Endodermal cell (in vitro differentiated cells): ENCODE results near the gene SLC26A2. TPM values are rescaled to one million over a fixed set of nuclear protein-coding genes. Genes with fewer than 3 reads are reported as not detected.

Experiments
- DNase-seq: peaks from one replicate; pipeline ENCODE4 v3.0.0-alpha.2; 2017
- H3K27ac ChIP-seq: 2 replicates; pipeline ENCODE4 v1.5.1; 2013; ENCODE audit warnings: mild to moderate bottlenecking, low read depth, low read length, moderate library complexity
- H3K27me3 ChIP-seq: 2 replicates; pipeline ENCODE4 v1.6.1; 2013; ENCODE audit warnings: mild to moderate bottlenecking, low read length, moderate library complexity; ENCODE audit not compliant: insufficient read depth, control insufficient read depth, poor library complexity, severe bottlenecking
- H3K36me3 ChIP-seq: 2 replicates; pipeline ENCODE4 v1.7.0; 2013; ENCODE audit warnings: mild to moderate bottlenecking, low read length, moderate library complexity; ENCODE audit not compliant: control insufficient read depth, insufficient read depth
- H3K4me1 ChIP-seq: one replicate; pipeline ENCODE4 v1.7.0; 2013; ENCODE audit warnings: low read length; ENCODE audit not compliant: control insufficient read depth, insufficient read depth
- H3K4me3 ChIP-seq: 2 replicates; pipeline ENCODE4 v1.5.1; 2013; ENCODE audit warnings: mild to moderate bottlenecking, low read length, moderate library complexity
- H3K9ac ChIP-seq: 2 replicates; pipeline ENCODE4 v1.6.1; 2013; ENCODE audit warnings: mild to moderate bottlenecking, low read length, moderate library complexity; ENCODE audit not compliant: poor library complexity, severe bottlenecking; ENCODE audit errors: extremely low read depth
- H3K9me3 ChIP-seq: 2 replicates; pipeline ENCODE4 v1.6.1; 2013; ENCODE audit warnings: mild to moderate bottlenecking, low read length, moderate library complexity; ENCODE audit not compliant: control insufficient read depth
- H3K27ac Mint-ChIP-seq: 2 replicates; pipeline ENCODE4 v1.8.0; 2020; ENCODE audit warnings: mixed read lengths
- H3K27me3 Mint-ChIP-seq: 2 replicates; pipeline ENCODE4 v1.8.0; 2021; ENCODE audit warnings: mild to moderate bottlenecking, mixed read lengths; ENCODE audit not compliant: insufficient read depth
- H3K36me3 Mint-ChIP-seq: 2 replicates; pipeline ENCODE4 v1.8.0; 2020; ENCODE audit warnings: low read depth, mixed read lengths
- H3K4me1 Mint-ChIP-seq: 2 replicates; pipeline ENCODE4 v1.8.0; 2020; ENCODE audit warnings: mixed read lengths
- H3K4me3 Mint-ChIP-seq: 2 replicates; pipeline ENCODE4 v1.8.0; 2020; ENCODE audit warnings: mild to moderate bottlenecking, moderate library complexity, mixed read lengths
- H3K9me3 Mint-ChIP-seq: 2 replicates; pipeline ENCODE4 v1.8.0; 2020; ENCODE audit warnings: mild to moderate bottlenecking, mixed read lengths
- WGBS, 2 experiments: methylation state at CpG; one replicate each; pipeline versions ENCODE4 v1.1.5 to v1.1.7; 2013; ENCODE audit warnings: missing lambda C conversion rate in 2 of 2, mixed read lengths in 1 of 2; ENCODE audit not compliant: insufficient coverage in 1 of 2, insufficient read length in 1 of 2; 5-methylcytosine and 5-hydroxymethylcytosine counted together
- total RNA-seq, 2 donors: library from RNA; stranded (reverse); fragmentation: NEBNext Ultra II Directional in 1 of 2; extraction: Animal tissue kit (Norgen Biotek cat#: 25700) in 1 of 2; gene quantifications; 2 replicates in 1 of 2; 3 replicates in 1 of 2; pipeline ENCODE4 v1.2.1, GENCODE V29; 2021
- TF ChIP-seq, protein P1 (sequence below): fragments of 200-600 bp; sonication (generic); conservative IDR thresholded peaks from 2 replicates; pipeline ENCODE4 v1.5.0; 2021; ENCODE audit warnings: antibody characterized with exemption, mild to moderate bottlenecking

Gene SLC26A2
- total RNA-seq, 2 donors from 2014 or later = 22.3 to 23.9 TPM

DNA sequence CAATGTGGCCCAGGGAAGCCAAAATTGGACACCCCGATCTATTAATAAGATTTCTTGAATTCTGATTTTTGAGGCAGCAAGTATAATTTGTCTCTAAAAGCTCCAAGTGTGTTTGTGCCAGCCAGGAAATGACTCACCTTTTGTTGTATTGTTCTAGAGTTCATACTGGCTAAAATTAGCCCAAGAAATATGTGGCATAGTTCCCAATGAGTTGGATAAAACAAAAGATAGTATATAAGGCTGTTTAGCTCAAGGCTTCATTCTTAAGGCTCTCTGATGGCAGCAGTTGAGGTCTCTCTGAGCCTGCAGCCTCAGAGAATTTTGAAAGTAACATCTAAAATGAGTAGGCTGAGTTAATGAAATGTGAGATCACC, 61.6 kb downstream of the SLC26A2 start:
- TF ChIP-seq, protein P1, sequence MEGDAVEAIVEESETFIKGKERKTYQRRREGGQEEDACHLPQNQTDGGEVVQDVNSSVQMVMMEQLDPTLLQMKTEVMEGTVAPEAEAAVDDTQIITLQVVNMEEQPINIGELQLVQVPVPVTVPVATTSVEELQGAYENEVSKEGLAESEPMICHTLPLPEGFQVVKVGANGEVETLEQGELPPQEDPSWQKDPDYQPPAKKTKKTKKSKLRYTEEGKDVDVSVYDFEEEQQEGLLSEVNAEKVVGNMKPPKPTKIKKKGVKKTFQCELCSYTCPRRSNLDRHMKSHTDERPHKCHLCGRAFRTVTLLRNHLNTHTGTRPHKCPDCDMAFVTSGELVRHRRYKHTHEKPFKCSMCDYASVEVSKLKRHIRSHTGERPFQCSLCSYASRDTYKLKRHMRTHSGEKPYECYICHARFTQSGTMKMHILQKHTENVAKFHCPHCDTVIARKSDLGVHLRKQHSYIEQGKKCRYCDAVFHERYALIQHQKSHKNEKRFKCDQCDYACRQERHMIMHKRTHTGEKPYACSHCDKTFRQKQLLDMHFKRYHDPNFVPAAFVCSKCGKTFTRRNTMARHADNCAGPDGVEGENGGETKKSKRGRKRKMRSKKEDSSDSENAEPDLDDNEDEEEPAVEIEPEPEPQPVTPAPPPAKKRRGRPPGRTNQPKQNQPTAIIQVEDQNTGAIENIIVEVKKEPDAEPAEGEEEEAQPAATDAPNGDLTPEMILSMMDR = no peak
- H3K36me3 ChIP-seq = peaks cover 94% of the 10 kb centered on the region
- H3K4me1 Mint-ChIP-seq = peaks cover 16% of the 10 kb centered on the region
- H3K27ac Mint-ChIP-seq = peak overlapping the region; percentile 91
- H3K9me3 Mint-ChIP-seq = no peaks in the 10 kb centered on the region
- 88 to 96% methylated on average over 1 of the region's 1 CpG for WGBS, 2 experiments
- no peaks in the 10 kb centered on the region for H3K27me3 ChIP-seq
- no peaks in the 10 kb centered on the region for H3K27me3 Mint-ChIP-seq
- H3K4me3 Mint-ChIP-seq = no peak overlapping the region
- peaks cover 77% of the 10 kb centered on the region for H3K36me3 Mint-ChIP-seq
- no peak overlapping the region for H3K9ac ChIP-seq
- DNase-seq = no peak
- no peak overlapping the region for H3K27ac ChIP-seq
- H3K4me3 ChIP-seq = no peak overlapping the region
- H3K9me3 ChIP-seq = no peaks in the 10 kb centered on the region
- no peaks in the 10 kb centered on the region for H3K4me1 ChIP-seq

DNA sequence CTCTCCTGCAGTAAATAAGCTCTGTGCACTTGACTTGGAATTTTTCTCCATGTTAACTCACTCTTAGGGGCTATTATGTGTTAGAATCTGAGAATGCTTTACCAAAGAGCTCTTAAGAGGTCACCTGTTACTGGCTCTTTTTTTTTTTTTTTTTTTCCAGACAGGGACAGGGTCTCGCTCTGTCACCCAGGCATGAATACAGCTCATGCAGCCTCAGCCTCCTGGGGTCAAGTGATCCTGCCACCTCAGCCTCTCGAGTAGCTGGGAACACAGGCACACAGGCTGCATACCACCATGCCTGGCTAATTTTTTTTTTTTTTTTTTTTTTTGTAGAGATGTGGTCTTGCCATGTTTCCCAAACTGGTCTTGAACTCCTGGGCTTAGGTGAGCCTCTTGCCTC, 62.1 kb downstream of the SLC26A2 start:
- Mint-ChIP-seq H3K9me3 (no peaks in the 10 kb centered on the region), H3K4me1 (peaks cover 16% of the 10 kb centered on the region), H3K27ac (peak overlapping the region; percentile 91), H3K4me3 (no peak overlapping the region), H3K36me3 (peaks cover 78% of the 10 kb centered on the region), H3K27me3 (no peaks in the 10 kb centered on the region)
- Histone ChIP-seq H3K4me3 (no peak overlapping the region), H3K9ac (no peak overlapping the region), H3K27ac (no peak overlapping the region), H3K4me1 (no peaks in the 10 kb centered on the region), H3K36me3 (peaks cover 93% of the 10 kb centered on the region), H3K9me3 (no peaks in the 10 kb centered on the region), H3K27me3 (no peaks in the 10 kb centered on the region)
- TF ChIP-seq, protein P1 = no peak
- peak; percentile 59 for DNase-seq
- WGBS, 2 experiments = 95% methylated on average over 2 of the region's 2 CpGs; no CpG with 5 or more reads in 1 of the 2 experiments

DNA sequence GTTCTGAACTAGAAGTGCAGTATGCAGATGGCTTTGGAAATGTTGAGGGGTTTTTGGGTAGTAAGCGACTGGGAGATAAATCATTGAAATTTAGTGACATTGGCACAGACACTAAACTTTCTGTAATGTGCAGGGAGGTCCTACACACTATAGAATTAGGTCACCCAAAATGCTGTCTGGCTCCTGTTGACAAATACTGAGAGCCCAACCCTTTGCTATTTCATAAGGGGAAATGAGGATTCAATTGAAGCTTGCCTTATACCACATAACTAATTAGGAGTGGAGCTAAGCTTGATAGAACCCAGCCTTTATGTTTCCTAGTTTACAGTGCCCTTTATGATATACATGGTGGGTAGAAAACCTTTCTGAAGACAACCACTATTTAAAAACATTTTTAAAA, 62.6 kb downstream of the SLC26A2 start:
- TF ChIP-seq, protein P1 = no peak
- Histone ChIP-seq H3K9ac (no peak overlapping the region), H3K4me1 (no peaks in the 10 kb centered on the region), H3K27ac (no peak overlapping the region), H3K27me3 (no peaks in the 10 kb centered on the region), H3K9me3 (no peaks in the 10 kb centered on the region), H3K4me3 (no peak overlapping the region), H3K36me3 (peaks cover 94% of the 10 kb centered on the region)
- no peak overlapping the region for H3K4me3 Mint-ChIP-seq
- H3K36me3 Mint-ChIP-seq = peaks cover 82% of the 10 kb centered on the region
- H3K27ac Mint-ChIP-seq = peak overlapping the region; percentile 86
- no peaks in the 10 kb centered on the region for H3K27me3 Mint-ChIP-seq
- peaks cover 16% of the 10 kb centered on the region for H3K4me1 Mint-ChIP-seq
- DNase-seq = no peak
- WGBS, 2 experiments = 88 to 96% methylated on average over 1 of the region's 1 CpG
- H3K9me3 Mint-ChIP-seq = no peaks in the 10 kb centered on the region
